ENCODE data around the gene ZNF492. TPM values are rescaled to one million over a fixed set of nuclear protein-coding genes. Genes with fewer than 3 reads are reported as not detected.

The ZNF492 gene
- total RNA-seq, 2 donors from 2014 or later: not detected

GRCh38 chr19:22602631-22603272 lies 31.4 kb upstream of the ZNF492 start:
- no peaks in the 10 kb centered on the region for H3K9me3 ChIP-seq
- ATAC-seq (ENCODE audit: insufficient number of reproducible peaks, low FRiP score, low read depth) (no peak), DNase-seq (ENCODE audit: low spot score) (no peak)
- H3K36me3 ChIP-seq: no peaks in the 10 kb centered on the region
- H3K27ac ChIP-seq: no peak overlapping the region
- no peak overlapping the region for H3K4me3 ChIP-seq
- no peaks in the 10 kb centered on the region for H3K4me1 ChIP-seq (ENCODE audit: control insufficient read depth in 1 of 2, low read depth in 2 of 2)
- no peaks in the 10 kb centered on the region for H3K27me3 ChIP-seq (replicated peaks; ENCODE audit: insufficient read depth)
- TF ChIP-seq CTCF (IDR thresholded peaks at IDR 0.05): no peak

DNA sequence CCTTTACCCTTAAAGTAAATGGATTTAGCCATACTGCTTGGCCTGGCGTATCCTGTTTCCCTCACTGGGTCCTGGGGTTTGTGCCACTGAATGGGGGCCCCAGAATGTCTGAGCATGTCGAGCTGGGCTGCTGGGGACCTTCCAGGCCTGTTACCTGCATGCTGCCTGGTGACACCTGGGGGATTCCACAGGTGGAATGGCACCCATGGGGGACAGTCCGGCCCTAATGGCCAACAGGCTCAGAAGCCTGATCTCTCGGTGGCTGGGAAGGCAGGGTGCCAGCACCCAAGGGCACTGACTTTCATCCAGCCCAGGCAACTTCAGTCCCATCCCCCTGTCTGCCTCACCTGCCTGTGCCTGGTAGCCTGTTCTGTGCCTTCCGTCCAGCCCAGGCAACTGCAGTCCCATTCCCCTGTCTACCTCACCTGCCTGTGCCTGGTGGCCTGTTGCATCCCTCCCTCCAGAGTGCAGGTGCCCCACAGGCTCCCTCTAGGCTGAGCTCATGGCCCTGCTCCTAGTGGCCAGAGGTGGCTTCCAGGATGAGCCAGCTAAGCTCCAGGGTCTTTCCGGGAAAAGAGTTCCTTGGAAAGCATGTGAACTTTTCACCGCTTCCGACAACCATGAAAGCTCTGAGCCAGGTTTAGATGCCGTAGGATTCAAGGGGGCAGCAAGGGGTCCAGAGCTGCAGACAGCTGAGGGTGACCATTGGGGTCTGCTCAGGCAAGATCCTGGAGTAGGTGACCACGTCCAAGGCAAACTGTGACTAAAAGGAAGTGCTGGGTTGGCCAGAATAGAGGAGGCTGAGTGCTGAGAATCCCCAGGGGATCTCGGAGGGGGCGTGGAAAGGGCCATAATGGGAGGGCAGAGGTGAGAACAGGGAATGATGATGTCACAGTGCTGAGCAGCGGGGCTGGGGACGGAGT lies 30.3 kb upstream of the ZNF492 start:
- TF ChIP-seq CTCF (IDR thresholded peaks at IDR 0.05): no peak
- Histone ChIP-seq H3K4me1 (ENCODE audit: control insufficient read depth in 1 of 2, low read depth in 2 of 2) (no peaks in the 10 kb centered on the region), H3K4me3 (no peak overlapping the region), H3K27me3 (replicated peaks; ENCODE audit: insufficient read depth) (no peaks in the 10 kb centered on the region), H3K27ac (no peak overlapping the region), H3K9me3 (no peaks in the 10 kb centered on the region), H3K36me3 (no peaks in the 10 kb centered on the region)
- DNase-seq (ENCODE audit: low spot score) (no peak), ATAC-seq (ENCODE audit: insufficient number of reproducible peaks, low FRiP score, low read depth) (no peak)

- Histone ChIP-seq H3K4me3 (no peak overlapping the region), H3K27me3 (replicated peaks; ENCODE audit: insufficient read depth) (no peaks in the 10 kb centered on the region), H3K36me3 (no peaks in the 10 kb centered on the region), H3K27ac (no peak overlapping the region), H3K4me1 (ENCODE audit: control insufficient read depth in 1 of 2, low read depth in 2 of 2) (no peaks in the 10 kb centered on the region), H3K9me3 (no peaks in the 10 kb centered on the region)
- DNase-seq (ENCODE audit: low spot score): no peak
- TF ChIP-seq CTCF (IDR thresholded peaks at IDR 0.05): no peak
- no peak for ATAC-seq (ENCODE audit: insufficient number of reproducible peaks, low FRiP score, low read depth)
Observed at GRCh38 chr19:22604571-22605274, 29.4 kb upstream of the ZNF492 start.

DNA sequence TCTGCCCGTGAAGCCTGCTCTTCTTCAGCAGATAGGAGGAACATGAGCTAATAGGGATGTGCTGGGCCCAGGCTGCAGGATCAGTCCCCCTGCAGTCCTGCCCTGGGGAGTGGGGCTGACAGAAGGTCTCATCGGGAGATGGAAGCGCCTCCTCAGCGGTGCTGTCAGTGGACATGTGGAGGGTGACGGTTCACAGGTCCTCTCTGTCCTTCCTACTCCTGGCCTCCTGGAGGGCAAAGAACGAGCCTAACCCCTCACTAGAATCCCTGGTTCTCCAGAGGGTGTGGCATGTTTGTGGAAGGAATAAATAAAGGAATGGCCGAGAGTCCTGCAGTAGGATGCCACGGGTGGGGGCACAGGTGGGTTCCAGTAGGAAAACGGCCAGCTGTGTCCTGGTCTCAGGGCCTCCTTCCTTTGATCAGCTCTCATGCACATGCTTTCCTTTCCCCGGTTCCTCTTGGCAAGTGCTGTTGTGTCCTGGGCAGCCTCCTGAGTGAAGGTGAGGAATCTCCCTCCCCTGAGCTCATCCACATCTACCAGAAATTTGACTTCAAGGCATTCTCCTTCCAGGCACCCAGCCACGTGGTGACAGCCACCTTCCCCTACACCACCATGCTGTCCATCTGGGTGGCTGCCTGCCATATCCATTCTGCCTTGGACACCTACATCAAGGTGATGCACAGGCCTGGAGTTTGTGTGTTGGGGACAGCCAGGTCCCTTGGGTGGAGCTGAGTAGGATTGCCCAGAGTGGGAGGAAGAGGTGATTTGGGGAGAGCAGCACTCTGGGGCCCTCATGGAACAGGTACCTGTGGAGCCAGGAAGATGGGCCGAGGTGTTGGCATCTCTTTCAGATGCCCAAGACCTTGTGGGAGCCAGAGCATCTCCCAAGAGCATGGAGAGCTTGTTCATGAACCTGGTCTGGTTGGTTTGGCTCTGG lies 28.6 kb upstream of the ZNF492 start:
- H3K27ac ChIP-seq: no peak overlapping the region
- TF ChIP-seq CTCF (IDR thresholded peaks at IDR 0.05): no peak
- H3K4me1 ChIP-seq (ENCODE audit: control insufficient read depth in 1 of 2, low read depth in 2 of 2): no peaks in the 10 kb centered on the region
- DNase-seq (ENCODE audit: low spot score) (no peak), ATAC-seq (ENCODE audit: insufficient number of reproducible peaks, low FRiP score, low read depth) (no peak)
- H3K4me3 ChIP-seq: no peak overlapping the region
- H3K9me3 ChIP-seq: no peaks in the 10 kb centered on the region
- no peaks in the 10 kb centered on the region for H3K27me3 ChIP-seq (replicated peaks; ENCODE audit: insufficient read depth)
- no peaks in the 10 kb centered on the region for H3K36me3 ChIP-seq

Measured in thoracic aorta (tissue), 2 donors.